GM19328 (cell line): ENCODE data around the gene PACS2.
"Not testable (repeated sequence)": the region's sequence is repeated elsewhere in the genome, so short reads cannot be mapped to it uniquely, and the experiment has no call there.

Experiments
- ATAC-seq: cut with Tn5 transposase; IDR thresholded peaks from one replicate; pipeline ENCODE4 v1.9.1; 2021; ENCODE audit warnings: mild to moderate bottlenecking, moderate library complexity; ENCODE audit not compliant: unreplicated experiment

PACS2 gene

DNA sequence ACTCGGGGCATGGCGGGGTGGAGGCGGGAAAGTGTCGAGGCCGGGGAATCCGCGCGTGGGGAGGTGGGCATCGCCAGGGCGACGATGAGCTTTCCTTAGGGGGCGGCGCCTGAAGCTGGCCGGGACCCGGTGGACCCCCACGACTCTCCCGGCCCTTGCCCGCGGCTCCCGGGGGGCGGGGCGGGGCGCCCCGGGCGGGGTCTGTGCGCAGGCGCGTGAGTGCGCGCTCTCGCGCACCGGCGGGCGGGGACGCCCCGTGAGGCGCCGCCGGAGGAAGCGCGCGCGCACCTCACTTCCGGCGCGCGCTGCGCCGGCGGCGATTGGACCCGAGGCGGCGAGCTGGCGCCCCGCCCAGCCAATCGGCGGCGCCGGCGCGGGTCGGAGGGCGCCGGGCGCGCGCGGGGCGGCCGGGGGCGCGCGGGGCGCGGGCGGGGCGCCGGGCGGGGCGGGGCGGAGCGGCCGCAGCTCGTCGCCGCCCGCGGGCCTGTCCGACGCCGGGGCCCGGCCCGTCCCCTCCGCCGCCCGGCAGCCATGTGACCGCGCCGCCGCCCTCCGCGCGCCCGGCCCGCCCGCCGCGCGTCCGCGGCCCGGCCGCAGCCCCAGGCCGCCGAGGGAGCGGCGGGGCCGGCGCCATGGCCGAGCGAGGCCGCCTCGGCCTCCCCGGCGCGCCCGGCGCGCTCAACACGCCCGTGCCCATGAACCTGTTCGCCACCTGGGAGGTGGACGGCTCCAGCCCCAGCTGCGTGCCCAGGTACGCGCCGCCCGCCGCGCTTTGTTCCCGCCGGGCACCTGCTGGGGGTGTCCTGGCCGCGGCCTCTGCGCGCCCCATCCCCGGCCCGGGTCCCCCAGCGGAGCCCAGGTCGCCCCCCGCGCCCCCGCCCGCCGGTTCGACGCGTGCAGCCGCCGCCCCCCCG is at the start of gene PACS2:
TSS of gene PACS2 (plus strand) at position 462 of the 914 bp plus-strand sequence. CDS start at position 633, 171 bp downstream.
- ATAC-seq: peak; percentile 70

DNA sequence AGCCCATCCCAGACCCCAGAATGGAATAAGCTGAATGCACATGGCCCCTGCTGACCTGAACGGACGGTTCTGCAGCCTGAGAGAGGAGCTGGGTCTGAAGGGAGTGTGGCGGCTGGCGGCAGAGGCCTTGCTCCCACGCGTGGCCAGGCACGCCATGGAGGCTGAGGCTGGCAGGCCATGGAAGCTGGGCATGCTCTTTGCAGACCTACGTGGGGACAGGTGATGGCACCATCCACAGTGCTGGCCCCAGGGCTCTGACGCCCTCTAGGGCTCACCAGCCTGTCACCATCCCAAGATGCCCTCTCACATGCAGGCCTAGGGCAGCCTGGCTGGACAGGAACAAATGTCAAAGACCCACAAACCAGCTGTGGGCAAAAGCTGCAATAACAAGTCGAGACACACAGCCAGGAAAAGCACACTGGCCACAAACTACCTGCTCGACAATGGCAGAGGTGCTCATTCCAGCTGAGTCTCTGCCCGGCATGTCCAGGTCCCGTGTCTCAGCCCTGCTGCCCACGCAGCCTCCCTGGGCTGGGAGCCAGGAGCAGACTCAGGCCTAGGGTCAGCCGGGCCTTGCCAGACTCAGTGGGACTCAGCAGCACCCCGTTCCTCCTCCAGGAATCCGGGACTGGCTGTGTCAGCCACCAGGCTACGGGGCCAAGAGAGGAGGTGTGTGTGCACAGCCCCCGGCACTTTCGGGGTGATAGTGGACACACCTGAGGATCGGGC is 46.6 kb upstream of the PACS2 start:
- no peak for ATAC-seq

DNA sequence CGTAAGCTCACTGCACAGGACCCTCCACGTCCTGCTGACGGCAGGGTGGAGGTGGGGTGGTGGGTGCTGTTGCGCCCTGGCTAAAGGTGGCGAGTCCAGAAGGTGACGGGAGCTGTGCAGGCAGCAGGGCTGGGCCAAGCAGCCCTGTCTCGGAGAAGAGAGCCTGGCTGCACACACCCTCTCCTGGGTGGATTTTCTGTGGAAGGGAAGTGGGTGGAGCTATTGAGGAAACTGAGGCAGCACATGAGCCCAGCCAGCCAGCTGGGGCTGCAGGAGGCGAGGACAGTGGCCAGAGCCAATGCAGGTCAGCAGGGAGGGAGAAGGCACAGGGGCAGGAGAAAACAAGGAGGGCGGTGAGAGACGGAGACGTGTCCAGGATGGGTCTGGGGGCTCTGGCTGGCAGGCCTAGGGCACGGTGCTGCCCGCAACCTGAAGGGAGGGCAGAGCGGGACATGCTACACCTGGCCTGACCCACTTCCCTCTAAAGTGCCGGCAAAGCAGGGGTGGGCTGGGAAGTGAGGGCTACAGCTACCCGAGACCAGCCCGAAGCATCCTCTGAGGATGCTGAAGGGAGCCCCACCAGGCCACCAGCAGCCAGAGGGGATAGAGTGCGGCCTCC is 45.7 kb upstream of the PACS2 start:
- ATAC-seq: no peak

DNA sequence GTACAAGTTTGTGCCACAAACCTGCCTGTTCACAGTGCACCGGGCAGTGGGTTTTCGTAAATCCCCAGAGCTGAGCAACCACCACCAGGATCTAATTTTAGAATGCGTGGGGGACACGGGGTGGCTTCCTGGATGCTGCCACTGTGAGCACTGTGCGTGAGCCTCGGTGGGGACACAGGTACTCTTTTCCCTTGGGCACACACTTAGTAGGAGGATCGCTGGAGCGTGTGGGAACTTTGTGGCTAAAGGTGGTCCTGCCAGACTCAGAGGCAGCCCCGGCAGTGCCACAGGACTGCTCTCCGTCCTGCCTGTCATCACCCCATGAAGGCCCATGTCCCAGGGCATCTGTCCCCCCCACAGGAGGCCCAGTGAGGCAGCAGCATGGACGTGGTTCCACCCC is 45.1 kb upstream of the PACS2 start:
- no peak for ATAC-seq

DNA sequence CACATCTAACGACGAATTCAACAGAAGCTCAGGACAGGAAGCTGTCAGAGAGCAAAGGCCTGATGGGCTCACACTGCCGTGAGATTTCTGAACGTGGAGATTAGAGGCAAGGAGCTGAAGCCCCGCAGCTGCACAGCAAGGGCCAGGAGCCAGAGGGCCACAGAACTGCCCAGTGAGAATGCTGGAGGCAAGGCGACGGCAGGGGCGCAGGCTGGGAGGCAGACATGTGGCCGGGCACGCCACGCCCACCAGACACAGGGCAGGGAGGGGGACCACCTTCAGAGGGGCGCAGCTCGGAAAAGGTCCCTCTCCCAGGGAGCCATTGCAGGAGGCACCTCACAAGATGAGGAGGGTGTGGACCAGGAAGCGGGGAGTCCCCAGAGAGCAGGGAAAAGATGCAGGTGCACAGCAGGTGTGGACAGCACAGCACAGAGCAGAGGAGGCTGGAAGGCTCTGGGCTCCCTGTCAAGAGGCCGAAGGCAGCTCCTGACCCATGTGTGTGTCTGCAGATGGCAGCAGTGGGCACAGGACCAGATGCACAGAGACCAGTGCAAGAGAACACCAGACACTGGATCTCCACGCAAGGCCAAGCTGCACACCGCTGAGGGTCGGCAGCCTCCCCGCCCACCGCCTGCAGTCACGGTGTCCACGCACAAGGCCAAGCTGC is 43.2 kb upstream of the PACS2 start:
- no peak for ATAC-seq

DNA sequence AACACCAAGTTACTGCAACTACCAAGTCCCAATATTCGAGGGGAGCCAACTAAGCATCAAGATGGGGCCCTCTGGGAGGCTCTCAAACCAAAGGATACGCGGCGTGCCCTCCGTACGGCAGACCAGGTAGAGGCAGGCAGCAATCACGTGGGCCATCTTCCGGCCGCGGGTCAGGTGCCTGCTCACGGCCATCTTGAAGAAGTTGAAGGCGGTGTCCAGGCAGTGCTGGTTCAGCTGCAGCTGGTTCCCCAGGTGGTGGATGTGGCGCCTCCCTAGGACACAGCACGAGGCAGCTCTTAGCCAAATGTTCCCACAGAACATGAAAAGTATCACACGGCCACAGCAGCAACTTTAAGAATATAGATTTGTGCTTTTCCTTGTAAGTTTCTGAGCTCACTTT is 41.9 kb upstream of the PACS2 start:
- no peak for ATAC-seq

DNA sequence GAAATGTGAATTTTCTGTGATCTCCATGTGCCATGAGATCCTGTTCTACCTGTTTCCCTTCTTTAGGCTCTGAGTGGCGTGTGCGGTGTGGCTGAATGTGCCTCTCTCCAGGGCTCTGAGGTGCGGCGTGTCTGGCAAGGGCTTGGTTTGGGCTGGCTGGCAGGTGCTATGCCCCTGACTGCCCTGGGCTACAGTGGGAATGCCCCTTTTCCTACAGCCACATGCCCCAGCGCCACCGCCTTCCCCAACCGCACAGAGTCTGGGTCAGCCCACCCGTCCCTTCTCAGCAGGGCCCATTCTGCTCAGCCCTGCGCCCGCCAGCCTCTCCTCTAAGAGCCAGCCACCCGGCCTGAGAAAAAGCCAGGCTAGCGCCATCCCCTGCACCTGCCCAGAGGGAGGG is 41.5 kb upstream of the PACS2 start:
- ATAC-seq: no peak

DNA sequence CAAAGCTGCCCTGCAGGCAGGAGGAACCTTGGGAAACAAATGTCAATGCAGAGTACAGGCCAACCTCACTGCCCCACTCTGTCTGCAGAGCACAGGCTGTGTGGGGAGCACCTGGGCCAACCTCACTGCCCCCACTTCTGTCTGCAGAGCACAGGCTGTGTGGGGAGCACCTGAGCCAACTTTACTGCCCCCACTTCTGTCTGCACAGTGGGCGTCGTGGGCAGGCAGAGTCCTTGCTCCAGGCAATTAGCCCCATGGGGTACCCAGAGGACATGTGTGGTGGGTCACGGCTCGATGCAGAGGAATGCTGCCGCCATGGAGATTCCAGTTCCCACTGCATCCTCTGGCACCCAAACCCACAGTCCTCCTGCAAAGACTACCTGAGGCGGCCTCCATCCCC is 39.9 kb upstream of the PACS2 start:
- ATAC-seq: no peak

DNA sequence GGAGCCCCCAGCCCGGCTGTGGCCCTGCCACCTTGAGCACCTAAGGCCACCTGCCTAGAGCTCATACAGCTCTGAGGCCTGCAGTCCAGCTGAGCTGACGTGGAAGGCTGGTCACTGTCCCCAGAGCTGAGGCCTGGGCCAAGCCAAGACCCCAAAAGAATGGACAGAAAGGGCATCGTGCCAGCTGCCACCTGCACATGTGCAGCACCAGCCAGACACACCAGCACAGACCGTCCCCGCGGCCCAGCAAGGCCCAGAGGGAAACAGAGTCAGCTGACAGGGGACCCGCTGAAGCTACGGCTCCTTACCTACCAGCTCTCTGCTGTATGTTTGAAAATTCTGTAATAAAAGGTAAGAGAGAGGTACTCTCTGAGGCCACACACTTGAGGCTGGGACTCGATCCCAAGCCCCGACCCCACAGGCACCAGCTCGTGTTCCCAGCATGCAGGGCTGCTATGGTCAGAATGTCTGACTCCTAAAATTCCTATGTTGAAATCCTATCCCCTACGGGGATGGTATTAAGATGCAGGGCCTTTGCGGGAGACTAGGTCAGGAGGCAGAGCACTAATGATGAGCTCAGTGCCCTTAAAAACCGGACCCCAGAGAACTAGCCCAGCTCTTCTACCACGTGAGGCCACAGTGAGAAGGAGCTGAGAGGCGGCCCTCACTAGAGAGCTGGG is 39.1 kb upstream of the PACS2 start:
- no peak for ATAC-seq

DNA sequence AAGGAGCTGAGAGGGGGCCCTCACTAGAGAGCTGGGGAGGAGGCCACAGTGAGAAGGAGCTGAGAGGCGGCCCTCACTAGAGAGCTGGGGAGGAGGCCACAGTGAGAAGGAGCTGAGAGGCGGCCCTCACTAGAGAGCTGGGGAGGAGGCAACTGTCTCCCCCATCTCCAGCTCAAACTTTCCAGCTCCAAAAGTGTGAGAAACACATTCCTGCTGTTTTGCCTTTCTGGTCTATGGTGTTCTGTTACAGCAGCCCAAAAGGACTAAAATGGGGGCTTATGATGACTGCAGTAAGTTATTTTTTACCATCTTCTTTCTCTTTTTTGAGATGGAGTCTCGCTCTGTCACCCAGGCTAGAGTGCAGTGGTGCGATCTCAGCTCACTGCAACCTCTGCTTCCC is 37.1 kb upstream of the PACS2 start:
- ATAC-seq: not testable (repeated sequence)

DNA sequence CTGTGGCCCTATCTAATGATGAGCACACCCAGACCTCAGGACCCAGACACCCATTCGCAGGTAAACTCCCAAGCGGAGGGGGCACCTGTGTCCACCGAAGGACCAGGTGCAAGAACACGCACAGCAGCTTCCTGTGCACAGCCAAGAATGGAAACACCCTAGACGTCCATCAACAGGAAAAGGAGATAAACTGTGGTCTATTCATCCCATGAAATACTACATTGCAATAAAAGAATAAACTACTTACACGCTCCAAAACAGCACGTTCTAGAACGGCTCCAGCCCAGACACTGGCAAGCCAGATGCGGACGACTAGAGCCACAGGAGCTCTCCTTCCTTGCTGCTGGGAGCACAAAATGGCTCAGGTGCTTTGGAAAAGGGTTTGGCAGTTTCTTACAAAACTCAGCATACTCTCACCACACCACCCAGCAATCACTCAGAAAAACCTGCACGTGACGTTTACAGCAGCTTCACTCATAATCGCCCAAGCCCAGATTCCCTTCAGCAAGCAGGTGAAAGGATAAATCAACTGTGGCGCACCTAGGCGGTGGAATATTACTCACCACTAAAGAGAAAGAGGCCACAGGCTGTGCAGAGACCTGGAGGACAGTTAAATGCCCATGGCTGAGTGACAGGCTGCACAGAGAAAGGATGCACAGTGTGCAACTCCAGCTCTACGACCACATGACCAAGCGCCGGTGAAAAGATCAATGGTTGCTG is 34.7 kb upstream of the PACS2 start:
- no peak for ATAC-seq

DNA sequence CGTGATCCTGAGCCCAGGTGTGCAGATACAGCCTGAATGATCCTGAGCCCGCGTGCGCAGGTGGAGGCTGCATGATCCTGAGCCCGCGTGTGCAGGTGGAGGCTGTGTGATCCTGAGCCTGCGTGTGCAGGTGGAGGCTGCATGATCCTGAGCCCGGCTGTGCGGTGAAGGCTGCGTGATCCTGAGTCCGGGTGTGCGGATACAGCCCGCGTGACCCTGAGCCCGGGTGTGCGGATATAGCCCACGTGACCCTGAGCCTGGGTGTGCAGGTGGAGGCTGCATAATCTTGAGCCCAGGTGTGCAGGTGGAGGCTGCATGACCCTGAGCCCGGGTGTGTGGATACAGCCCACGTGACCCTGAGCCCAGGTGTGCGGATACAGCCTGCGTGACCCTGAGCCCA is 34.0 kb upstream of the PACS2 start:
- no peak for ATAC-seq

DNA sequence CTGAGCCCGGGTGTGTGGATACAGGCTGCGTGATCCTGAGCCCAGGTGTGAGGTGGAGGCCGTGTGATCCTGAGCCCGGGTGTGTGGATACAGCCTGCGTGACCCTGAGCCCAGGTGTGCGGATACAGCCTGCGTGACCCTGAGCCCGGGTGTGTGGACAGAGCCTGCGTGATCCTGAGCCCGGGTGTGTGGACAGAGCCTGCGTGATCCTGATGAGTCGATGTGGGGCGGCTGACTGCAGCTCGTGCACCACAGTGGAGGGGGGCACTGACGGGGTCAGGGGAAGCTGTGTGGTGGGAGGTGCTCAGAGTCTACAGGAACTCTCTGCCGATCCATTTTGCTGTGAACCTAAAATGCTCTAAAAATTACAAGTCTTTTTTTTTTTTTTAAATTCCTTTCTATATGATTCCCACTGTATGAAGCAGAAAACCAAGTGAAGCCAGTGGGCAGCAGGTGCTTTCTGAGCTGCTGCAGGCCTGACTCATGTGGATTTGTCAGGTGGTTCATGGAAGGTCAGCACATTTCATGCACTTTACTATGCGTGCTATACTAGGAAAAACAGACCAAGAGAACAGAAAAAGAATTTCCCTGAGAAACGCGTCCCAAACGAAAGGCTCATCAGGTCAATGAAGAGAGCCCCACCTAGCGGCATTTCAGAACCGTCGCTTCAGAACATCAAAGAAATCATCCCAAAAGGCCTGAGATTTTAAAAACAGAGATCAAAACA is 33.0 kb upstream of the PACS2 start:
- ATAC-seq: no peak

DNA sequence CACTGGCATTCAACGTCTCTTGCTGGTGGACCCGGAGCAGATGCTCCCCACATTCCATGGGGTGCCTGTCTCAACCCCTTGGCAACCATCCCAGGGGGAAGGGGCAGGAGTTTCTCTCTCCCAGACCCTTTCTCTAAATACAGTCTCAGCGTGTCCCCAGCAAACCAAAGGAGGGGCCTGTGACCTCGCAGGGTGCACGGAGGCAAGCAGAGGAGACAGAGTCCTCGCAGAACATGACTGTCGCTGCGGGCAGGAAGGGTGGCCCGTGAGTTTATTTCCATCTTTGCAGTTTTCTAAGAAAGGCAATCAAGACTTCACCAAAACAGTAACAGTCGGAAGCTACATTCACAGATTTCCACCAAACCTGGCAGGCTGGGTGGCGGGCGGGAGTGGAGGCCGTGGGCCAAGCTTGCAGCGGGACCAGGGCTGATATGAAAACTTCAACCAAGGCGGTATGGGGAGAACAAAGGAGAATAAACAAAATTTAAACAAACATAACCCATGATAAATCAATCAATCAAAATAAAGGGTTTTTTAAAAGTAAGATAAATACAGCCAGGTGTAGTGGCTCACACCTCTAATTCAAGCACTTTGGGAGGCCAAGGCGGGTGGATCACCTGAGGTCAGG is 32.3 kb upstream of the PACS2 start:
- no peak for ATAC-seq

DNA sequence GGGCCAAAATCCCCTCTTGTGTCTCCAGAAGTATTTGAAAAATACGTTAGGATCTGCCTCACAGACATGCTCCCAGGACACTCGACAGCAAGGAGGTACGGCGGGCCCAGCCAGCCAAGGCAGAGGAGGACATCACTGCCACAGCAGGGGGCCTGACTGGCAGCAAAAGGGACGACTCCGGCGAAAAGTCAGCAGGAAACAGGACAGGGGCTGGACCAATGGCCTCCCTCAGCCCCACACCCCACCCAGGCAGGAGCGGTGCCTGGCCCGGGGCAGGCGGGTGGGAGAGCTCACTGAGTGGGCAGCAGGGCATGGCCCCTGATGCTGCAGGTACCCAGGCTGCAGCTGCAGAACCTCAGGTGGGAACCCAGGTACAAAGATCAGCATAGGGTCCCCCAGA is 31.5 kb upstream of the PACS2 start:
- ATAC-seq: no peak

DNA sequence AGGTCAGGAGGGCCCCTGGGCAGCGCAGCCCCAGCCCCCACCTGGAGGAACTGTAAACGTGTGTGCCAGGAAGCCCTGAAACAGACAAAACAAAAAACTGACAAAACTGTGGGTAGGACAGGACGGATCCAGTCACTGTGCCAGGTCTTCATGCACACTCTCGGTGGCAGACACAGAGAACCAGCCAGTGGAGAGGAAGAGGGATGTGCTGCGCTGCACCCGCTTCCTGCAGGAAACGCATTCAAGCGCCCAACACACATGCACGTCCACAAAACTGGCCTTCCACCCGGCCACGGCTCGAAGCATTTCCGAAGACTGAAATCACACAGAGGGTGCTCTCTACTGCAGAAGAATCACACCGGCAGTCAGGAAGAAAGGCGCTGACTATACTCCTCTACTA is 30.6 kb upstream of the PACS2 start:
- no peak for ATAC-seq

DNA sequence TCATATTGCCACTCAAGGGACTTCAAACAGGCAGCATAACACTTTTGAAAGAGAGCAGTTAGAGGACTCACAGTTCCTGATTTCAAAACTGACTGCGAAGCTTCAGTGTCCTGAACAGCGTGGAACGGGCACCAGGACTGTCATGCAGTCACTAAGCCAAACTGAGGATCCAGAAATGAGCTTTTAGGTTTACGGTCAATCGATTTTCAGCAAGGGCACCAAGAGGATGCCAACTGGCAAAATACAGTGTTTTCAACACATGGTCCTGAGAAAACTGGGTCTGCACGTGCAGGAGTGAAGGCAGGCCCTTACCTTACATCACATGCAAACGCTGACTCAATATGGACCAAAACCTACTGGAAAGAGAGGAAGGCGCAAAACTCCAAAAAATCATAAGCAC is 29.4 kb upstream of the PACS2 start:
- no peak for ATAC-seq

DNA sequence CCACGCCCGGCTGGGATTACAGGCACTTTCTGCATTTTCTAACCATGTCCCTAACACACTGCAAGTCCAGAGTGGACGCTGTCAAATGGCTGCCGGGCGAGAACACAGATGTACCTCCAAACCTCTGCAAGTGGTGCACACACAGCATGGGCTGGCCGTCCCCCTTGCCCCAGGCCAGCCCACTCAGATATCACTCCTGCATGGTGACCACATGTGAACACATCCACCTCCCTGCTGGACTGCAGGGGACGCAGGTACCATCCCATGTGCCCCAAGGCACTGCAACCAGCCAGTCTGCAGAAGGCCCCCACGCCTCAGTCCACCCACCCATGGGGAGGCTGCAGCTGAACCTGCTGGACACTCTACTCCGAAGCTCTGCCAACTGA is 27.8 kb upstream of the PACS2 start:
- no peak for ATAC-seq
